ENCODE data around the gene USP50.
"Not testable (repeated sequence)": the region's sequence is repeated elsewhere in the genome, so short reads cannot be mapped to it uniquely, and the experiment has no call there.

The USP50 gene

GRCh38 chr15:50501815-50502214, 44.7 kb downstream of the USP50 start:
- no peak for DNase-seq

GRCh38 chr15:50500352-50500751, 46.1 kb downstream of the USP50 start:
- no peak for DNase-seq

- DNase-seq, result no peak
These were observed 49.8 kb downstream of the USP50 start for GRCh38 chr15:50496692-50497091.

GRCh38 chr15:50494547-50494946, 51.9 kb downstream of the USP50 start:
- DNase-seq, result not testable (repeated sequence)

- DNase-seq, result no peak
These were observed 52.8 kb downstream of the USP50 start for GRCh38 chr15:50493625-50494024.

GRCh38 chr15:50487287-50487686, 59.2 kb downstream of the USP50 start:
- peak; percentile 85 for DNase-seq

GRCh38 chr15:50485389-50485788, 61.1 kb downstream of the USP50 start:
- DNase-seq, result no peak

- peak; percentile 41 for DNase-seq
These were observed 61.7 kb downstream of the USP50 start for GRCh38 chr15:50484781-50485180.

- DNase-seq, result no peak
These were observed 70.3 kb downstream of the USP50 start for GRCh38 chr15:50476143-50476542.

GRCh38 chr15:50471072-50471471, 75.4 kb downstream of the USP50 start:
- no peak for DNase-seq

- no peak for DNase-seq
These were observed 82.8 kb downstream of the USP50 start for GRCh38 chr15:50463423-50464358.

GRCh38 chr15:50458348-50459112, 87.9 kb downstream of the USP50 start:
- no peak for DNase-seq

GRCh38 chr15:50452927-50453326, 93.5 kb downstream of the USP50 start:
- DNase-seq, result no peak

Data from suppressor macrophage treated with lipopolysaccharide for 4 hours (primary cell).